ELF-1 (cell line): ENCODE data around the gene PLOD2.

Source experiments
- DNase-seq: peaks from one replicate; pipeline ENCODE4 v3.0.0-alpha.2; 2016; ENCODE audit warnings: low read depth, low spot score

PLOD2 gene

DNA sequence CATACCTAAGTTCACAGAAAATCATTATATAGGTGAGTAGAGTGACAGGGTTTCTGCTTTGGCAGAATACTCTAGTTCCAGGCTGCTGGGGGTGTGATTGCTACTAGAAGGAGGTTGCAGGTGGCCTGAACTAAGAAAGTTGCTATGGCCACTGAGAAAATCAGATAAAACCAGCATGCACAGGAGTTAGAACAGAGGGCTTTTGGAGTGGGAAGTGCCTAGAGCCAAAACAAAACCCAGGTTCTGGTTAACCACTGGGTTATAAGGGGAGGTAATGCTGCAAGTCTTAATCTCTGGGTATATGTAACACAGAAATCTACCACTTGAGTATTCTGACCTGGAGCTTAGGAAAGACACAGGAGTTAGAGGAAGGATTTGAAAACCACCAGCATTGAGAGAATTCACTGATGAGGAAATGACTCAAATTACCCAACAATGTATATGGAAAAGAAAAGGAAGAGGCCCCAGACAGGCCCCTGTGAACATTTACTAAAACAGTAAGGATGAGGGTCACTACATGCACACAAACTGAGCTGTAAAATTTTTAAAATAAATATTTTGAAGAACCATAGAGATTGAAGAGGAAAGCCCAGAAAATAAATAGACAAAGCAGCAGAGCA is 60.0 kb downstream of the PLOD2 start:
- no peak for DNase-seq

- DNase-seq: no peak
These were observed 60.8 kb downstream of the PLOD2 start for GRCh38 chr3:146100180-146100579.

- DNase-seq: no peak
These were observed 61.7 kb downstream of the PLOD2 start for GRCh38 chr3:146099316-146099715.

DNA sequence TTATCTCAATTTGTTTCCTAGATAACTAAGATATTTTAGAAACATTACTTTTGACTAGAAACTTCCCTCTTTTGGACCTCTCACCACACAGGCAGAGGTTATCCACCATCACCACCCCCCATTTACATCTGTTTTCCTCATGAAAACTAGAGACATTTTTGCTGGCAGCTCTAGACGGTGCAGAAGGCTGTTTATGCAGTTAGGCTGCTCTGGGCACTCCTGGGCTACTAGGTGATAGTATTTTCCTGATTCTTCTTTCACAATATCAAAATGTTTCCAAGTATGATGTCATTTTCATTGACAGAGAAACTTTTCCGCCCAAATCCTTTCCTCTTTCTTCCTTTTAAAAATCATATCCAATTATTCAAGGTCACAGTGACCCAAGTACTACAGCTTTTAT is 67.1 kb downstream of the PLOD2 start:
- DNase-seq: no peak

GRCh38 chr3:146092230-146092629 is 68.8 kb downstream of the PLOD2 start:
- no peak for DNase-seq

- DNase-seq: no peak
These were observed 69.6 kb downstream of the PLOD2 start for GRCh38 chr3:146091397-146091796.

- DNase-seq: no peak
These were observed 70.5 kb downstream of the PLOD2 start for GRCh38 chr3:146090521-146090920.

GRCh38 chr3:146088840-146089239 is 72.1 kb downstream of the PLOD2 start:
- DNase-seq: no peak

DNA sequence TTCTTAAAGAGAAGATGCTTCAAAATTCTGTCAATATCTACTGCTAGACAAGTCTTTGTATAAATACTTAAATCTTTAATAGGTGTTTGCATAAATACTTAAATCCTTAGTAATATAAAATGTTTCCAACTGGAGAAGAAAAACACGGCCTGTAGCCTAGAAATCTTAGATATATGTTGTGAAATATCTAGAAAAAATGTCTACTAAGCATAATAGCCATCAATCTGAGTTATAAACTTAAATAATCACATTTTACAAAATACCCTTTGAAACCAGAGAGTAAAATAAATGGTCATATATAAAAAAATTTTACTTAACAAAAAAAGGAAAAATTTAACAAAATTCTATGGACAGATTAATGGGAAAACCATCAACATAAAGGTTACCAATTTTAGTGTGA is 73.9 kb downstream of the PLOD2 start:
- DNase-seq: no peak

GRCh38 chr3:146086211-146086610 is 74.8 kb downstream of the PLOD2 start:
- DNase-seq: no peak

DNA sequence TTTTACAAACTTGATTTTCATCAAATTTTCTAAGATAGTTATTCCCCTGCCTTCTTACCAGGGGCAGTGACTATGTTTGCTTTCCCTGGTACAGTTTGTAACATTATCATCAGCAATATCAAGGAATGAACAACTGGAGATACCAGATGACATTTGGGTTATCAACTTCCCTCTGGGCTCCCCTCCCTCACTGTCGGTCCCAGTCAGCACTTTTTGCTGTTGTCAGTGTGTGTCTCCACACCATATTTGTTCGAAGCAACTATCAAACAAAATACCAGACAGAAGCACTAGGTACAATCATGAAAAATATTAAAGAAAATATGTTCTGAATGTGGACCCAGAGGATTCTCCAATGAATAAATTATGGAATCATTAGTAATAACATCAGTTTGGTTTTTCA is 75.3 kb downstream of the PLOD2 start:
- no peak for DNase-seq

DNA sequence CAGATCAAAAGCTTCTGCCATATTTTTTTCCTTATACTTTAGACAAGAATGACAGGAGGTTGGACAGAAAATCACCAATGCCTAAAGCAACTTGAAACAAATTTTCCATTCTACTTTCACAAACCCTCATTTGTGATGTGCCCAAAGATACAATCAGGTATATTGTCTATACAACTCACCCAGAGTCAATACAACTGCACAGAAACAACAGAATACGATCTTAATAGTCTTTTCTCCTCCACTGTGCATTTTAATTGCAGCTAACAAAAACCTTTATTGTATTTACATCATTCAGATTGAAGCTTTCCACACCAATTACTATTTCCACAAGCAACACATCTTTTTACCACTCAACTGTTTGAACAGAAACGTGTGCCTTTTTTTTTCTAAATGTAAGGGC is 80.4 kb downstream of the PLOD2 start:
- DNase-seq: no peak

GRCh38 chr3:146078031-146078430 is 83.0 kb downstream of the PLOD2 start:
- no peak for DNase-seq

GRCh38 chr3:146077181-146077580 is 83.8 kb downstream of the PLOD2 start:
- no peak for DNase-seq

DNA sequence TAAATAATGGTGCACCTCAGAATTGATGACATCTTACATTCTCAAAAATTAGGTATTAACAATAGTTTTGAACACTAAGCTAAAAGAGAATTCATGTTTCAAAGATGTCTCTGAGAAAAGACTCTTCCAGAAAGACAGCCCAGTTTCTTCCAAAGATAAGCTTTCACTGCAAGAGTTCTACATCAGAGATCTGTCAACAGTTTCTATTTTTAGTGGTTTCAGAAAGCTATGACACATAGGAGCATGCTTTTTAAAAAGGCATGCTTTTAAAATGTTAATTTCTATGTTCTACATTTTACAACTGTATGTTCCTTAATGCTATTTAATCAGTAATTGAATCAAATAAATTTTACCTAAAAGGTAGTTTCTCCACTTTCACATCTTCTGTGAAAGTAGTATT is 88.2 kb downstream of the PLOD2 start:
- no peak for DNase-seq

DNA sequence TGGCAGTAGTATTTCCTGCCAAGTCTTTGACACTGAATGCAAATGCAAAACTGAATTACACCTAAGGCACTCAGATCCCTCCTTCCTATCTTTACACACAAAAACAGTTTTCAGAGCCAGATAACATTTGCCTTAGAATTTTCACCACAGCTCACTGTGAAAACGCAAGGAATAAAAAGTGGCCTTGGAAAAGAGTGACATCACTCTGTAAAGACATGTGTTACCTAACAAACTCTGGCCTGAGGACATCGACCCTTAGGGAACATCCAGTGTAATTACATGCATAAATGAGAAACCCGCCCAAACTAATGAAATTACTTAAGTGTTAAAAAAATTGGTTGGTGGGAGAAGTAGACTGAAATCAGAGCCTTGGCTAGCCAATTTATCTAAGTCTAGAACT is 88.9 kb downstream of the PLOD2 start:
- DNase-seq: no peak

- no peak for DNase-seq
These were observed 89.4 kb downstream of the PLOD2 start for GRCh38 chr3:146071632-146072031.

- no peak for DNase-seq
These were observed 93.9 kb downstream of the PLOD2 start for GRCh38 chr3:146067048-146067447.

DNA sequence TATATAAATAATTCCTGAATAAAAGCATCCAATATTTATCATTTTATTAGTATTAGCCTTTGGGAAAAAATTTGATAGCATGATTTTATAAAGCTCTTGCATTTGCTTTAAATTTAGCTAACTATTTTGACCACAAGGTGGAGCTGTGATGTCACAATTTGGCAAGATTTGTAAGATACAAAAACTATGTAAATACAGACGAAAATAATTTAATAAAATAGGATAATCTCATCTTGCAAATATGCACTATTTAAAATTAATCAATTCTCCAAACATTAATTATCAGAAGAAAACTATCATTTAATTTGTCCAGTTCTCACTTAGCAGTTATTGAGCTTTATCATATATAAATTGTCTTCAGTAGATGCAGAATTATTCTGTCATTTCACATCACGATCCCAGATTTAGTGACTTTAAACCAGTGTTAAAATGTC is 95.4 kb downstream of the PLOD2 start:
- no peak for DNase-seq

GRCh38 chr3:146058241-146058640 is 102.7 kb downstream of the PLOD2 start:
- no peak for DNase-seq

DNA sequence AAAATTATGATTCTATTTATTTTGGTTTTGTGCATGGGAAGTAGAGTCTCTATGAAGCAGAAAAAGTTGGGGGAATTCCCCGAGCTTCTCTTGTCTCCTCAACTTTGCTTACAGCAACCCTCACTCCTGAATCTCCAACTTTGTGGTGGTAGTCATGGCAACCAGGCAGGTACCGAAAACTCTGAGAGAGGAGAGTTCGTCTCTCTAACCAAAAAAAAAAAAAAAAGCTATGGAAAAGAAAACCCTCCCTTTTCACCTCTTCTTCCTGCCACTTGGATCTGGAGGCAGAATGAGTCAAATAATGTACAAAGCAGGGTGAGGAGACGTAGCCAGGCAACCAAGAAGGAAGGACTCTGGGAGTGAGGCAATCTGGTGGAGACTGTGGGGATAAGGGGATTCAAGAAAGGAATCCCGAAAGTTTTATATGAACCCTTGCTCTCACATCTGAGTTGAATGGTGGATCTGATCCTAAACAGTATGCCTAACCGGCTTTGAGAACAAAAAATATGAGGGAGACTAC is 108.1 kb downstream of the PLOD2 start:
- DNase-seq: no peak

DNA sequence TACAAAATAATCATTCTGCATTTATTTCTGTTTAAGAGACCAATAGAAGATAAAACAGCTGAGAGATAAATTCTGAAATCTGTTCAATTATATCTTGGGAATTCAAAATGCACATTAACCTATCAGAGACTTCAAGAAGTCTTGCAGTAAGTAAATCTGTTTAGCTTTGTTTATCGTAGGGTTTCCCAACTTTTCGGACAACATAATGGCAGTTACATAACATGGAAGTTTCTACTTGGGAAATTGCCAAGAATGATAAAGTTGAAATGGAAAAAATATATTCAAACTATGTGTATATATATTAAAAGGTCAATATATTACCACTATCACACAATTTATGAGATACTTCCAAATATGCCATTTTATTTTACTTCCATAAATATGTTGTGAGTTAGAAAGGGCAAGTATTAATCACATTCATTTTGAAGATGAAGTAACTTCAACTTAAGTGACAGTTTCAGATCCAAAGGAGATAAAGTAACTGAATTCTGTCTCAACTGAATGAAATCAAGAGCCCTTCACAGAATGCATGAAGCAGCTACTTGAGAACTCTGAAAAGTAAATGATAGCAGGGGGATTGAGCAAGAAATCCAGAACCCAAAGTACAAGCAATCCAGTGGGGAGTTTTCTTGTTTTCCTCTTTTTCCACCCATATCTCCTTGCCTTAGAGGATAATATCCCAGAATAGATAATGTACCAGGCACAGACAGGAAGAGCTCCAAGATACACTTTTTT is 108.8 kb downstream of the PLOD2 start:
- no peak for DNase-seq

DNA sequence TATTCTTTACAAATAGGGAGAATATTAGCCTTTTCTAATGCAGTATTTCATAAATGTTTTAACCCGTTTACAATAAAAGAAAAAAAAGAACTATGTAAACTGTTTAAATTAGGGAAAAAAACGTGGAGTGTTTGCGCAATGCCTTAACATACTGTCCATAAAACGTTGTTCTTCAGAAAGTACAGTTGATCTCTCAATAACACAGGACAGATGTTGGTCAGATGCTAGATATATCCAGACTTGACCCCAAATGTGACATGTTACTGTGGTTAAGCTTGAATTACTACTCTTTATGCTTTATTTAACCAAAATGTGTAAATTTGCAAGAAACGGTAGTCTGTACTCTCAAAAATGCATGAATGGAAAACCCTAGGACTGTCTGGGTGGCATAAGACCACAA is 110.3 kb downstream of the PLOD2 start:
- DNase-seq: no peak
